Dedifferentiated amniotic fluid mesenchymal stem cell (primary cell): Measurements from ENCODE around the gene MMP1.

ENCODE experiments used
- DNase-seq: peaks from one replicate; pipeline ENCODE4 v3.0.0-alpha.2; 2016; ENCODE audit errors: extremely low spot score

MMP1 gene

DNA sequence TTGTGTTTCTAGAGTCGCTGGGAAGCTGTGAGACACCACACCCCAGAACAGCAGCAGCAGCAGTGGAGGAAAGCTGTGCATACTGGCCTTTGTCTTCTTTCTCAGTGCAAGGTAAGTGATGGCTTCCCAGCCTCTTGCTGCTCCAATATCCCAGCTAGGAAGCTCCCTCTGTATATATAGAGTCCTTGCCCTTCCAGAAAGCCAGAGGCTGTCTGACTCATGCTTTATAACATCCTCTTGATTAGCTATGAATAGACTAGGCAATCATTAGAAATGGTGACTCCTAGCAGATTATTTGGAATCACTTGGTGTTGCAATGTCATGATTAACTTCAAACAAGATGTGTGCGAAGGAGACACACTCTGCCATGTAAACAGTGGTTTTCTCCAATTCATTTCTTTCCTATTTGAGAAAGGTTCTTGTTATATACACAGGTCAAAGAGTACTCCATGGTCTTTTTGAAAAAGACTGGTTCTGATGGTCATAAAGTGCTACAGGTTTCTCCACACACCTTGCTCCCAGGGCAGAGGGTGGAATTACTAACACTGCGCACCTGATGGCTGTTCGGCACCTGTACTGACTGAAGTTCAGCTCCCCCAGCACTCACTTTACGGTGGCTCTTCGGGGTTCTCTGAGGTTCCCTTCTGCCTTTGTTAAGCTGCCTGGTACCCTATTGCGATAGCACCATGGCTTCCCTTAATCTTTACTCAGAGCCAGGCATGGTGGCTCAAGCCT is at the start of gene MMP1:
Gene MMP1 (minus strand): TSS at position 149 of the 735 bp plus-strand sequence. CDS start 68 bp downstream, at position 81.
- no peak for DNase-seq

DNA sequence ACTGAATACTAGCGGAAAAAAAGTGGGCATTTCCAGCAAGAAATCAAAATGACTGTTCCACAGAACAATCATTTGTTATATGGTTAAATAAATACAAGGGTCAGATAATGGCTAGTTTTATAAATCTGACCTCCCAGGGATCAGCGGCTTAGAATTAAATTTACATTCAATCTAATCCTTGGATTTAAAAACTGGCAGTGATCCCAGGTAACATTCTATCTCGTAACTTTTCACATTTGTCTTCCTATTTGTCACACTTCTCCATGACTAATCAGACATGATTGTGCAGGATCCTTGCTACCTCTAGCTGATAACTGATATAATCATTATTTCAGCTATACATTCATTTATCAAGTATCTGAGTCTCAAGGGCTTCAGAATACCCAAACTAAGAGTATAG is 48.3 kb upstream of the MMP1 start:
- no peak for DNase-seq

DNA sequence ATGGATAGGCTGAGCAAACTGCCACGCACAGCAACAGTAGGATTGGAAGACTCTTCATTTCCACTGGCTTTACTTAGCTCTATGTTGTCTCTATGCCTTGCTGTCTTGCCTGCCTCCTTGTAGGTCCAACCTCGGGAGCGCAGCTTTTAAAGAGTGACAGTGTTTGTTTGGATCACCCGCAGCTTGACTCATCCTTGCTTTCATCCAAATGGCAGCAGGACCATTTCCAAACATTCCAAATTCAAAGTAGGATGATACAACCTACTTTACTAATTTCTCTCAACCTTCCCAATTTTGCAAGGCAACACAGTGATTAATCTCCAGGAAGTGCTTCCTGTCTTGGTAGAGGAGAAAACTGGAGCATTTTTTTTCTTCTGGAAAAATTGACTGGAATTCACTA is 45.5 kb upstream of the MMP1 start, which contains the start of gene MMP3:
Gene MMP3 (minus strand): TSS at position 121 of the 400 bp plus-strand sequence. CDS start 63 bp downstream, at position 58.
- no peak for DNase-seq

DNA sequence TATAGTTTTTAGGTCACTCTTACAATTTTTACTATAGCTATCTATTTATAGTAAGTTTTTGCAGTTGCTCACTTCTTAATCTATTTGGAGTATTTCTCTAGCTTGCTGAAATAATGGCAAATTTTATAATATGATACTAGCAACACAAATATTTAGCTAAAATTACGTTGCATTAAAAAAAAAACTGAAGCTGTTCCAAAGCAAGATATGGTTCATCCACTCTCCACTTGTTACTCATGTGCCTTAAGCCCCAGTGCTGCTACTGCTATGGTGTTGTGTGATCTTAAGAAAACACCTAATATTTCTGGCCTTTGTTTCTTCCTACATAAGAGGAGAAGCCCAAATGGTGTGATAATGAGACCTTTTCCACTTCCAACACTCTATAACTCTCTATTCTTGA is 45.0 kb upstream of the MMP1 start:
- DNase-seq, result no peak

DNA sequence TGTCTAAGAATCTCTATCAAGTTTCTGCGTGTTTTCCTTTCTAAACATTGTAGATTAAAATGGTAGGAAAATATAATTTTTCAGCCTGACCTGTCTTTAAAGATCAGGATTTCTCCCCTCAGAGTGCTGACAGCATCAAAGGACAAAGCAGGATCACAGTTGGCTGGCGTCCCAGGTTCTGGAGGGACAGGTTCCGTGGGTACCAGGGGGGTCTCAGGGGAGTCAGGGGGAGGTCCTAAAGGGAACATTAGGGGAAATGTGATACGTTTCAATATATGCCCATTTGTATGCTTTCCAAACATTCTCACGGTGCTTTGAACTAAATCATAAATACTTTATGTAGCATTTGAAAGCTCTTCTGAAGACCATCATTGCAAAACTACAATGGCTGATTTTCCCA is 42.1 kb upstream of the MMP1 start:
- no peak for DNase-seq

DNA sequence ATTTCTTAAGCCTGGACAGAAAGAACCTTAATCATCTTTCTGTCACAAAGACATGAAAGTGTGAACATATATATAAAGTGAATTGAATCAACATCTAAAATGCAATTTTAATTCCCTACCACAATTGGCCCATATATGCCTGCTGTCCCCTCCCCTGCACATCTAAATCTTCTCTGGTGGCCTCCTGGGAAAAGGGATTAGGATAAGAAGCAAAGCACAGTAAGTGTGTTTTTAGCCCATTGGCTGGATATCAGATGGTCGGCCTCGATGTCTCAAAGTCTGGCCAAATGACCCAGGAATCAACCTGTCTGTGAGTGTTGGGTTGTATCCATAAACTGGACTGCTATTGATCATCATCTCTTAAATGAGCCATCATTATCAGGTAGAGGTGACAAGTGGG is 39.7 kb upstream of the MMP1 start:
- DNase-seq, result no peak

DNA sequence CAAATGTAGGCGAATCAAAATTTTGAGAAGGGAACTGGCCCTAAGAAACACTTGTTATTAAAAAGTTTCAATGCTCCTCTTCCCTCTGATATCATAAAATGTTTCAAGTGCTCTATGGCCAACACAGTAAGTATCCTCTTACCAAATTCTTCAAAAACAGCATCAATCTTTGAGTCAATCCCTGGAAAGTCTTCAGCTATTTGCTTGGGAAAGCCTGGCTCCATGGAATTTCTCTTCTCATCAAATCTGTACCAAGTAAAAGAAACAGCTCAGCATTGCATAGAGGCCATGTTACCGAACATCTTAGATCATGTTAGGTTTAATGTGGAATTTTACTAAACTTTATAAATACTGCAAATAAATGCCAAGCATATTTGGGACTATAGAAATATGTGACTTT is 39.2 kb upstream of the MMP1 start:
- DNase-seq, result no peak

DNA sequence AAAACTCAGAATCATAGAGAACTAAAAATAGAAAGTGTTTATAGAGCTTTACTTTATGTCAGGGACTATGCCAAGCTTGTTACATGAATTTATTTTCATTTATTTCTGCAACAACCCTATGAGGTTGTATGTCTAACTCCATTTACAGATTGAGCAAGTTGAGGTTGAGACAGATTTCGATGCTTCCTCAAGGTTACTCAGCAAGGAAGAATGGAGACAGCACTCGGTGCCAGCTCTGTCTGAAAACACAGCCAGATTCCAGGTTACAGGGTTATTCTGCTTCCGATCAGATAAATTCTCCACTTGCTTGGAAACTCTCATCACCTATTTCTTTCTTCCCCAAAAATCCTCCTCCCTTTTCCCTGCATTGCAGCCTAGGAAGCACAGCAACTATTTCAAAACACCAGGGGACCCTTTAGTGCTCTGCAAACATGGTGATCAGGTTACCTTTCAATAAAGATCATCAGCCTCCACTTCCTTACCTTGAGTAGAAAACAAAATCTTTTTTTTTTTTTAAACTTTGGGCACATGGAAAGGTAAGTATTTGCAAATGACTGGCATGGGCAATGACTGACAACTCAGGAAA is 38.4 kb upstream of the MMP1 start:
- DNase-seq, result peak; percentile 43

DNA sequence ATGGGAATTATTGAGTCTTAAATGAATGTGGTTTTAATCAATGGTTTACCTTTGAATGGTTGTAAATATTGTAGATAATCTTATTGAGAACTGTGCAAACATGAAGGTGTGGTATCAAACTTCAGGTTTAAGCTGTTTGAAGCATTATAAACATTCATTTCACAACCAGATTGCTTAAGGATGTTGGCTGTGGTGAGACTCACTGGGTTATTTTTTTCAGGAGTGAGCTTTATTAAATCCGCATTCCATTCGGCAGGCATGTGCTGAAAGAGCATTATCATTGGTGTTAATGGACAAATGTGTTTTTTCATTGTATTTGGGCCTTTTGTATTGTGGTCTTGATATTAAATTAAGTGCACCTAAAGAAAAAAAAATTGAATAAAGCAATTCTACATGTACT is 35.8 kb upstream of the MMP1 start:
- DNase-seq, result no peak

DNA sequence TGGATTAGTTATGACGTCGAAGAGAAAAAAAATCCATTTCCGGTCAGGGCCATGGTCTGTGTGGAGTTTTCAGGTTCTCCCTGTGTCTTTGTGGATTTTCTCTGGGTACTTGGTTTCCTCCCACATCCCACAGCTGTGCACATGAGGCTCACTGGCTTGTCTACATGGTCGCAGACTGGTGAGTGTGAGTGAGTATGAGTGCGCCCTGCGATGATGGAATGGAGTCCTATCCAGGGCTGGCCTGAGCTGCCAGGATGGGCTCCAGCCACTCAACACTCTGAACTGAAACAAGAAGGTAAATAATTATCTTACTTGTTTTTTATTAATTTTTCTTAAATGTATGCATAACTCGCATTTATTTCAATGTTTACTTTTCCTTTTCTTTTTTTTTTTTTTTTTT is 34.7 kb upstream of the MMP1 start:
- no peak for DNase-seq

DNA sequence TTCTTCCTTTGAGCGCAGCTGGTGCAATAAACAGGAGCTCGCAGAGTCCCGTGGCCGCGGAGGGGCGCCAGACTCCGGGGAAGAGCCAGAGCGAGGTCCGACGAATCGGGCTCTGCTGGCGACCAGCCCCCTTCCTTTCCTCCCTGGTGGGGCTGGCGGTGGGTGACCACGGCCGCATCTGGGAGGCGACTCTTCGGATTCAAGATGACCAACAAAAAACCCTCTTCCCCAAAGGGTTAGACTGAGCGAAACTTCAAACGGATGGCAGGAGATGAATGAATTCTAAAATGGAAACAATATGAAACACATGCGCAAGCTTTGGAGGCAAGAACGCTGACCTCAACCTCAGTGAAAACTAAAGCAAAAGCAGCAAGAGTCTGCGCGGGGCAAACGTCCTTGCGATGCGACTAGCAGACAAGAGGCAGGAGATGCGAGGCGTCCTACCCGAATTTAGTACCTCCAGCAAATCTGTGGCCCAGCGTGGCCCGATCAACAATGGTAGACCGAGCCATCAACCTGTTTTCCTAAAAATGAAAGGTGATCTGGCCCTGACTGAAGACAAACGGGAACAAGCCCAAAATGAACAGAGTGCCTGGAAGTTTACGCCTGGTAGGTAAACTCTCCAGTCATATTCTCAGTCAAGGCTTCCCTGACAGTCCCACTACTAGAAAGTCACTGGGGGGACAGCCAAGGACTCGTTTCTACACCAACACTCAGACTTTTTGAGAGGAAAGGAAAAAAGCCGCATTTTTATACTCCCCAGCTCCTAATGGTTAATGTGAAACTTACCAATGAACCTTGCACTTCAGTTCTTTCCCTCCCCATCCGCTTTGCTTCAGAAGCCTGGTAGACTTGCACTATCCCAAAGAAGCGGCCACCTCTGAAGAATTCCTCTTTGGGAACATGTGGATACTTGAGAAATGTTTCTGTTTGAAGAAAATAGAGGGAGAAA is 33.8 kb upstream of the MMP1 start:
- peak; percentile 77 for DNase-seq

DNA sequence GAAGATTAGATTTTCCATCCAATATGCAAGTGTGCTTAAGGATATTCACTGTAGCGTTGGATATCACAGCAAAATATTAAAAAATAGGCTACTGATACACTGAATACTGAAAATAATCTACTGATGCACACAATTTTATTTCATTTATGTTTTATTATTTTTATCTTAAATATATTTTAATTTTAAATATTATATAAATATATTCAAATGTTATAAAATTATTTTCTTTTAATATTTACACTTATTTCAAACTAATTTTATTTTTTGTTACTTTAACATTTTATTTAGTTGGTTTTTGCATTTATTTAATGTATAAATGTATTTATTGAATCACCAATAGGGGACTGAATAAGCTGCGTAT is 33.1 kb upstream of the MMP1 start:
- DNase-seq, result no peak

DNA sequence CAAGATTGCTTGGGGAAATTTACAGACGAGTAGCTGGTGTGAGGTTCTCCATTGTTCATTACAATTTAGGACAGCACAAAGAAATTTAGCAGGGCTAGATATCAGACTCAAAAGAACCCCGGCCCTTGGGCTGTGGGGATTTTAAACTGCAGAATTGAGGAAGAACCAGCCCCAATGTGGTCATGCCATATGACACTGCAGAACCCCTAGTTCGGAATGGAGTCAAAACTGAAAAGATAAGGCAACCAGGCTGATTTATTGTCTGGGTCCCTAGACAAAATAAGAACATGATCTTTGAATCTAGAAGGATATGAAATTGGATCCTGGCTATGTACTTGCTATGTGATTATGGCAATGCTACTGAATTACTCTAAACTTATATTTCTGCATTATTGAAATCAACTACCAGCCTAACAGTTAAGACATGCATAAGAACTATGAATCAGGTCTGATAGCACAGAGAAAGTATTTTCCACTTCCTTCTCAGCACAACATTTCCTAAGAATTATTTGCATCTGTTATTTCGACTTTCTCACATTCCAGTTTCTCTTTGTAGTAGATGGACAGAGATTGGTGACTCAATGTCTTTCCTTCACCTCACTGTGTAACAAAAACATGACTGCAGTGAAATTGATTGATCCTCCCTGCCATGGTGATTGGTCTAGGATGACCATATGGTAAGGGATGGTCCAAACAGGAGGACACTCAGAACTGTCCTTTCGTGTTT is 32.2 kb upstream of the MMP1 start:
- no peak for DNase-seq

DNA sequence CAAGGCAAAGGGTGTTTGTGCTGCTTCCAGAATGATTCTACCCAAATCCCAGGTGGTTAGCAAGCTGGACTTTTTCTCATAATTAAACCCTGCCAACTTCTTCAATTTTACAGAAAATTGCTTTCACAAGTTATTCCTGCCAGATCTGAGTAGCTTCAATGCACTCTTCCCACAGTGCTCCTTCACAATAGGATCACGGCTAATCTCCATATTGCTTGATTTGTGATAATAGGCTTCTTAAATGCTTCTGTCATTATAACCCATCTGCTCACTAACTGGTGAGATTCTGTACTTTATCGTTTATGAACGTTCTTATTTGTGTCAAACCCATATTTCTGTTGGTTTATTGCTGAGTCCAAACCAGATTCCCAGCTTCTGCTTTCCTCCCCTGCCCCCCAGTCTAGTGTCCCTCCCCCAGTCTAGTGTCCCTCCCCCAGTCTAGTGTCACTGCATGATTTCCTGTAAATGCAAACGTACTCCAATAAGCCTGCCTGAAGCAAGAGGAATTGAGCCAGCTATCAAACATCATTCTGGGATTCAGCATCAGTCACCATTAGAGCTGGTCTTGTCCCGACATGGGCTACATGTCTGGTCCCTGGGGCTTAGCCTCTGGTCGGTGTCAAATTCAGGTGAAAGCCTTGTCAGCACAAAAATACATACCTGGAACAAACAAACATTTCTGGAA is 31.5 kb upstream of the MMP1 start:
- no peak for DNase-seq

DNA sequence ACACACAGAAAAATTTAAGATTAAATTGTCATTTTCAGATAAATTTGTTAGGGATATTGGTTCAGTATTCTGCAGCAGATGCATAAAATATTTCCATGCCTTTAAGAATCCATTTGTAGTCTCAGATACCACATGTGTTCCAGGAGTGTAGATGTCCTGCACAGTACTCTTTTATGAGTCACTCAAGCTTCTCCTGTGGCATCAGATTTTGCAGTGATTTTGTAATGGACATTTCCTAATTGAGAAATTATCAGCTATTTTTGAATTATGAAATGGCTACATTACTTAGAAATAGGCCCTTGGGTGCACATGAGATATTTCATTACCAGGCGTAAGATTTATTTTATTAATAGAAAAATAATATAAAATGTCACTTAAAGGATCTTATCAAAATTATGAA is 26.6 kb upstream of the MMP1 start:
- DNase-seq, result no peak

DNA sequence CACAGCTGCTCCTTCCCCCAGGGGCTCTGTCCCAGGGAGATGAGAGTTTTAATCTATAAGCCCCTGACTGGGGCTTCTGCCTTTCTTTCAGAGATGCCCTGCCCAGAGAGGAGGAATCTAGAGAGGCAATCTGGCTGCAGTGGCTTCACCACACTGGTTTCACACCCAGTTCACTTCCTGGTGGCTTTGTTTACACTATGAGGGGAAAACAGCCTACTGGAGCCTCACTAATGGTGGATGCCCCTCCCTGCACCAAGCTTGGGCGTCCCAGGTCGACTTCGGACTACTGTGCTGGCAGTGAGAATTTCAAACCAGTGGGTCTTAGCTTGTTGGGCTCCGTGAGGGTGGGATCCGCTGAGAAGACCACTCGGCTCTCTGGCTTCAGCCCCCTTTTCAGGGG is 21.5 kb upstream of the MMP1 start:
- DNase-seq, result no peak

DNA sequence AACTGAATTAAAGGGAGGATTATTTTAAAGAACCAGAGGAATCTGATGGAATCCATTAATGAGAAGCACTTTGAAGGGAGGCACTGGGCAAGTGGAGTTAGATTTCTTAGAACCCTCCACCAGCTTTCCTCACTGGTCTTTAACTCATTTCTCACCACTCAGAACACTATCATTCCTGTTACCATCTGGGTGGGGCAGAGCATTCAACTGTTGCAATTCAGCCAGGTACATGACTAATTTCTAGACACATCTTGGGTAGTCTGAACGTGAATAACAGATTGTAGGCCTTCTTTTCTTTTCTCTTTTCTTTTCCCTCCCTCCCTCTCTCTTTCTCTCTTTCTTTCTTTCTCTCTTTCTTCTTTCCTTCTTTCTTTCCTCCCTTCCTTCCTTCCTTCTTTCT is 15.5 kb upstream of the MMP1 start:
- no peak for DNase-seq

DNA sequence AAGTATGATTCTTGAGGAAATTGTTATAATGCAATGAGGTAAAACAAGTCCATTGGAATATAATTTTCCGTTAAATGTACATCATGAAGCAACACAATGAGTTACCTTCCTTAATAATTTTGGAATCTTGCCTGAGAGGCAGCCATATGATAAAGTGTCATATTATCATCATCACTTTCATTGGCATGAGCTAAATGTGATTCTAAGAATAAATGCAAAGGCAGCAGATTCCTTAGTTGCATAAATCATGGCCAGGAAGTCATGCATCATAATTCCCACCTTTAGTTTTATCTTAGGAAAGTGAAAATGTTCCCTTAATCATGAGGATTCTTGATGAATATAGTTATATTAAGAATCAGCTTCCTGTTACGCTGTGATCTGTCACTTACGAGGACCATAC is 14.2 kb upstream of the MMP1 start:
- no peak for DNase-seq

DNA sequence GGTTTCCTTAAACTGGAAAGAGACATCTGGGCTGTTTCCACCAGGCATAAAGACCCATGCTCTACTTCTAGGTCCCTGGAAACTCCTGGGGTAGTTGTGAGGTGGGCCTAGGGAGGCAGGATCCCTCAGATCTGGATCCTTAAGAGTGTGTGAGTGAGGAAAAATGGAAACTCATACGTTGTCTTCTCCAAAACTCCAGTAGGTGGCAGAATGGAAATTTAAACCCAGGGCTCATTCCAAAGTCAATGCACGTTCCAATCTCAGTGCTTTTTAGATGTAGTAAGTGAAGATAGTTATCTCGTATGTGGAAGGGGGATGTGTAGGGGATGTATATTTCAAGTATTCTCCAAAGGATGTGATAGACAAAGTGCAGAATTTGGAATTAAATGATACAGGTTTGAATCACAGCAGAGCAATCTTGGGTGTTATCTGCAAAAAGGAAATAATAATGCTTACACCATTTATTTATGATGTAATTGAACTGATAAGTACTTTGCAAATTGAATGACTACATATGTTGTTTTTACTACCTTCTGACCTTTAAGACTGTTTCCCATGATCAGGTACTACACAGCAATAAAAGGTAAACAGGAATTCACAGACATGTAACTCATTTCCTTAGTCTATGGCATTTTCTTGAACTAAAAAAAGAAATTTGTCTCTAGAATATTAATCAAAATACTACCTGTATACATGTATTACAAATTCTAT is 13.1 kb upstream of the MMP1 start:
- DNase-seq, result no peak

DNA sequence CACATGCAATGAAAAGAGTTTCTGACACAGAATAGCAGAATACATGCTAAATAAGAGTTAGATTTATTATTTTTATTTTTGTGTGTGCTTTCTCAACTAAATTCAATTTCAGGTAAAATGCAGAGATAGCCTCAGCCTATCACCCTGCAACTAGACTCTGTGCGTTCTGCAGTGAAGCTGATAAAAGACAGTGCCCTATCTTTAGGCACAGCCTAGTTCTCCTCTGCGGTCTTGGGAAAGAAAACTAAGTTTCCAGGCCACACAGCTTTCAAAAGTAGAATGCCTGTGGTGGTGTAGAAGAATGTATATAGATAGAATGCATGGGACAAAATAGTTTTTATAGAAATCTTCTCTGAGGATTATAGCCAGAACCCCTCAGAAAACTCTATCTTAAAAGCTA is 12.0 kb upstream of the MMP1 start:
- no peak for DNase-seq

DNA sequence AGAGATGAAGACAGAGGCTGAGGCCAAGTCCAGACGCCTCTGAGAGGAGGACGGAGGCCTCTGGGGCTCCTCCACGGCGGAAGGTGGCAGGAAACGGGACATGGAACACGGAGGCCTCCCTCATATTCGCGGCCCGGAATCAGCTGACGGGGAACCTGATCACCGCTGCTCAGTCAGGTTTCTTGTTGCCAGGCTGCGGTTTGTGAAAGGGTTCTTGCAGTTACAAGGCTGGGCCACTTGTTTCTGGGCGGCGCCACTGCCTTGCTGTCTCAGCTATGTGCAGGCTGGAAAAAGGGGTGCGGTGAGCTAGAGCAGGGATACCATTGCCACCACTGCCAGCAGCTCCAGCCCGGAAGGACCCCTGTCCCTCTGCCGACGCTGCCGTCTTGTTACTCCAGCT is 10.0 kb upstream of the MMP1 start:
- DNase-seq, result no peak
